GM23248 (cell line): ENCODE measurements around the gene PI4KA. TPM values are rescaled to one million over a fixed set of nuclear protein-coding genes. Genes with fewer than 3 reads are reported as not detected.
"Not testable (repeated sequence)": the region's sequence is repeated elsewhere in the genome, so short reads cannot be mapped to it uniquely, and the experiment has no call there.

Source experiments
- DNase-seq: peaks from one replicate; pipeline ENCODE4 v3.0.0-alpha.2; 2015
- H2AFZ ChIP-seq: fragments of 200-600 bp; sonication (generic); 2 replicates; pipeline ENCODE4 v1.6.1; 2016; ENCODE audit warnings: antibody characterized with exemption
- H3F3A ChIP-seq: fragments of 200-600 bp; sonication (generic); 2 replicates; pipeline ENCODE4 v1.6.1; 2016; ENCODE audit warnings: mild to moderate bottlenecking, antibody characterized with exemption, mixed run types; ENCODE audit not compliant: insufficient read depth
- H3K27ac ChIP-seq: fragments of 200-600 bp; sonication (generic); 2 replicates; pipeline ENCODE4 v1.5.1; 2016; ENCODE audit warnings: mild to moderate bottlenecking
- H3K27me3 ChIP-seq: fragments of 200-600 bp; sonication (generic); replicated peaks from 2 replicates; pipeline ENCODE4 v1.6.1; 2016; ENCODE audit warnings: mild to moderate bottlenecking; ENCODE audit not compliant: insufficient read depth
- H3K36me3 ChIP-seq: fragments of 200-600 bp; sonication (generic); 2 replicates; pipeline ENCODE4 v1.6.1; 2016; ENCODE audit warnings: low read depth, mild to moderate bottlenecking
- H3K4me1 ChIP-seq: fragments of 200-600 bp; sonication (generic); 2 replicates; pipeline ENCODE4 v1.6.1; 2016; ENCODE audit warnings: mild to moderate bottlenecking; ENCODE audit not compliant: insufficient read depth
- H3K4me2 ChIP-seq: fragments of 200-600 bp; sonication (generic); one replicate; pipeline ENCODE4 v1.6.1; 2016; ENCODE audit warnings: mild to moderate bottlenecking; ENCODE audit not compliant: unreplicated experiment
- H3K4me3 ChIP-seq: fragments of 200-600 bp; sonication (generic); 2 replicates; pipeline ENCODE4 v1.5.1; 2016; ENCODE audit warnings: mild to moderate bottlenecking
- H3K79me2 ChIP-seq: fragments of 200-600 bp; sonication (generic); 2 replicates; pipeline ENCODE4 v1.6.1; 2016; ENCODE audit warnings: mild to moderate bottlenecking; ENCODE audit not compliant: insufficient read depth
- H3K9ac ChIP-seq: fragments of 200-600 bp; sonication (generic); 2 replicates; pipeline ENCODE4 v1.6.1; 2016; ENCODE audit warnings: mild to moderate bottlenecking
- H3K9me2 ChIP-seq: fragments of 200-600 bp; sonication (generic); 2 replicates; pipeline ENCODE4 v1.6.1; 2016; ENCODE audit warnings: mixed run types, mild to moderate bottlenecking, moderate library complexity; ENCODE audit not compliant: insufficient read depth
- H3K9me3 ChIP-seq: fragments of 200-600 bp; sonication (generic); one replicate; pipeline ENCODE4 v1.6.1; 2017; ENCODE audit warnings: low read depth
- H4K20me1 ChIP-seq: fragments of 200-600 bp; sonication (generic); 2 replicates; pipeline ENCODE4 v1.6.0; 2016; ENCODE audit not compliant: insufficient read depth
- EZH2 ChIP-seq: fragments of 200-600 bp; sonication (generic); IDR thresholded peaks from 2 replicates; pipeline ENCODE4 v1.6.1; 2018; ENCODE audit warnings: antibody characterized with exemption, mild to moderate bottlenecking; ENCODE audit not compliant: insufficient read depth, poor library complexity, severe bottlenecking
- EZH2phosphoT487 ChIP-seq: fragments of 200-600 bp; sonication (generic); IDR thresholded peaks from 2 replicates; pipeline ENCODE4 v1.6.1; 2018; ENCODE audit warnings: antibody characterized with exemption, moderate library complexity, mild to moderate bottlenecking, low read depth; ENCODE audit not compliant: insufficient read depth
- WGBS, 2 experiments: methylation state at CpG; one replicate each; pipeline ENCODE4 v1.1.6; 2015 to 2017; ENCODE audit warnings: low lambda C conversion rate in 2 of 2, low coverage in 1 of 2; ENCODE audit errors: missing lambda C conversion rate in 2 of 2; 5-methylcytosine and 5-hydroxymethylcytosine counted together
- in situ Hi-C: fragments of 300-500 bp; cut with MboI; formaldehyde crosslinking; loops from 2 replicates; pipeline ENCODE4 v1.15.0; 2020
- polyA plus RNA-seq: library from polyadenylated mRNA; unstranded; fragments of >200 nt; fragmentation: Nextera tagmentation; extraction: Ambion mirVana; gene quantifications from 2 replicates; pipeline ENCODE4 v1.2.1, GENCODE V29; 2016
- total RNA-seq: library from RNA; depleted of rRNA; stranded (reverse); fragments of >200 nt; shearing (Covaris generic); gene quantifications from 2 replicates; pipeline ENCODE4 v1.2.3, GENCODE V29; 2014

Gene PI4KA
- total and polyA plus RNA-seq, 2 experiments from 2014 or later: 31.1 to 34.5 TPM

DNA sequence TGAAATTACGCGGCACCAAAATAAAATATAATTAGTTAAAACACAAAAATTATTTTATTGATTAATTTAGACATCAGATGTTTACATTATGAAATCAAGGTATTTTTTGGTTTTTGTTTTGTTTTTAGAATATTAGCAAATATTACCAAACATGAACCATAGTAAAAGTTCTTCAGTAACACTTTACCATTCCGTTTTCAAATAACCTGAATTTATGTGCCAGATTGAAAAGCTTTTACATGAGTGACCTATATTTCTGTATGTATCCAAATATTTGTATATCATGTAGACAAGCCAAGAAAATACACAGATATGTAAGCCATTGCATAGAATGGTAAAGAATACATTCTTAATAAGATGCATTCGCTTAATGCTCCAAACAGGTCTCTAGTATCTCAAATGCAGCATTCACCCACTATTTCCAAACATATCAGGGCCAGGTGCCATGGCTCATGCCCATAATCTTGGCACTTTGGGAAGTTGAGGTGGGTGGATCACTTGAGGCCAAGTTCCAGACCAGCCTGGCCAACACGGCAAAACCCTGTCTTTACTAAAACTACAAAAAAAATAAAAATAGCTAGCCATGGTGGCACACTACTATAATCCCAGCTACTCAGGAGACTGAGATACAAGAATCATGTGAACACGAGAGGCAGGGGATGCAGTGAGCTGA, 187.1 kb downstream of the PI4KA start:
- peaks cover 43% of the 10 kb centered on the region for H3K27me3 ChIP-seq

DNA sequence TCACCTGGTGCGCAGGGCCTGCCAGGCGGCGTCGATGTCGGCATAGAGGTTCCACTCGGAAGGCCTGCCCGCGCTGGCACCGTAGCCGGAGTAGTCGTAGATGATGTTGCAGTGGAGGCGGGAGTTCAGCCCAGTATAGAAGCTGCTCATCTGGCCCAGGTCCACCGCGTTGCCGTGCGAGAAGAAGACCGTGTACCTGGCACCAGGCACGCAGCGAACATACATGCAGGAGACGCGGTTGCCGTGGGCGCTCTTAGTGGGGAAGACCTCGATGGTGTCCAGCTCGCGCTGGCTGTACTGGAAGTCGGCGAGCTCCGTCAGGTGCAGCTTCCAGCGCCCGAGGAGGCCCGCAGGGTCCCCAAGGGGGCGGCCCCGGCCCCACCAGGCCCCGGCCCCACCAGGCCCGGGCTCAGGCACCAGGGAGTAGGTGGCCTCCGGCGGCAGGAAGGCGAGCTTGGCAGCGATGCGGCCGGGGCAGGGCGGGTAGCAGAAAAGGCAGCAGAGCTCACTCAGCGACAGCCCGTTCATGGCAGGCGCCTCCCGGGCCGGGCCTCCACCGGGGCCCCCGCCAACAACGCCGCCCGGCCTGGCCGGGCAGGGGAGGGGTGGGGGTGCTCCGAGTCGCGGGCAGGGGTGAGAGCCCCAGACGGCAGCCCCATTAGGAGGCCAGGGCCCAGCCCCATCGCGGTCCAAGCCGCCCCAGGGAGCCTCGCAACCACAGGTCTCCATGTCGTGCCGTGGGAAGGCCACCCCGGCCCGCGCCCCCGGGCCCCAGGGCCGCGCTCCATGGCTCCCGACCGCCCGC, 188.0 kb downstream of the PI4KA start:
- H3K9me3 ChIP-seq, in situ Hi-C loops, H3K9me2 ChIP-seq, H4K20me1 ChIP-seq, H2AFZ ChIP-seq, H3K4me3 ChIP-seq, H3K27ac ChIP-seq, H3K9ac ChIP-seq, H3K79me2 ChIP-seq, H3F3A ChIP-seq, H3K4me1 ChIP-seq, H3K36me3 ChIP-seq: not testable (repeated sequence)
- DNase-seq: peak; percentile 10
- H3K4me2 ChIP-seq: peak overlapping the region; percentile 28
- peaks cover 43% of the 10 kb centered on the region for H3K27me3 ChIP-seq
- 39 to 78% methylated on average over 27 to 62 of the region's 73 CpGs for WGBS, 2 experiments

More for the DNA sequence above, 187.1 kb downstream of the PI4KA start:
- Histone ChIP-seq H3K9ac (no peak overlapping the region), H3K9me3 (no peaks in the 10 kb centered on the region), H3K4me1 (no peaks in the 10 kb centered on the region), H2AFZ (no peak overlapping the region; the same call in 1 of the 2 replicates), H3K79me2 (no peaks in the 10 kb centered on the region), H4K20me1 (no peaks in the 10 kb centered on the region), H3K4me2 (peak overlapping the region; percentile 28), H3F3A (no peaks in the 10 kb centered on the region), H3K36me3 (no peaks in the 10 kb centered on the region), H3K4me3 (no peak overlapping the region), H3K9me2 (no peaks in the 10 kb centered on the region), H3K27ac (no peak overlapping the region)
- 89% methylated on average over 6 of the region's 6 CpGs for WGBS, 2 experiments
- in situ Hi-C loops: no loop called here
- DNase-seq: no peak
- no peak for TF ChIP-seq EZH2phosphoT487
- peak; percentile 66 for TF ChIP-seq EZH2

- H3K9me2 ChIP-seq, H3K4me3 ChIP-seq, H3K9ac ChIP-seq, H3K9me3 ChIP-seq, H4K20me1 ChIP-seq, in situ Hi-C loops, H3K36me3 ChIP-seq, H3F3A ChIP-seq, H3K79me2 ChIP-seq, H3K4me1 ChIP-seq, H3K4me2 ChIP-seq, H2AFZ ChIP-seq, DNase-seq, H3K27ac ChIP-seq: not testable (repeated sequence)
- WGBS, 2 experiments: 80 to 81% methylated on average over 9 to 11 of the region's 13 CpGs
- peaks cover 36% of the 10 kb centered on the region for H3K27me3 ChIP-seq
Observed at GRCh38 chr22:20669884-20670283, 188.7 kb downstream of the PI4KA start.

GRCh38 chr22:20669471-20669870, 189.1 kb downstream of the PI4KA start:
- H3K27me3 ChIP-seq: peaks cover 33% of the 10 kb centered on the region
- H3K9ac ChIP-seq, H3K36me3 ChIP-seq, H3K4me1 ChIP-seq, DNase-seq, H2AFZ ChIP-seq, H3K4me2 ChIP-seq, H4K20me1 ChIP-seq, H3K79me2 ChIP-seq, H3K9me2 ChIP-seq, H3K9me3 ChIP-seq, H3K4me3 ChIP-seq, H3F3A ChIP-seq, H3K27ac ChIP-seq, in situ Hi-C loops: not testable (repeated sequence)
- 76 to 80% methylated on average over 12 to 15 of the region's 15 CpGs for WGBS, 2 experiments

- H3K4me2 ChIP-seq, H3K9me2 ChIP-seq, H4K20me1 ChIP-seq, H3K4me3 ChIP-seq, H3K27ac ChIP-seq, H3K4me1 ChIP-seq, H3K36me3 ChIP-seq, H3K9me3 ChIP-seq, H3K9ac ChIP-seq, DNase-seq, H2AFZ ChIP-seq, H3K79me2 ChIP-seq, H3F3A ChIP-seq, in situ Hi-C loops: not testable (repeated sequence)
- 76 to 83% methylated on average over 8 to 13 of the region's 13 CpGs for WGBS, 2 experiments
- peaks cover 26% of the 10 kb centered on the region for H3K27me3 ChIP-seq
Observed at GRCh38 chr22:20668769-20669168, 189.8 kb downstream of the PI4KA start.

GRCh38 chr22:20668226-20668625, 190.4 kb downstream of the PI4KA start:
- H3K4me3 ChIP-seq, H3K36me3 ChIP-seq, H3K27ac ChIP-seq, H3K79me2 ChIP-seq, in situ Hi-C loops, H3K9me2 ChIP-seq, H2AFZ ChIP-seq, H3F3A ChIP-seq, H3K4me1 ChIP-seq, H3K9ac ChIP-seq, H3K9me3 ChIP-seq, H3K4me2 ChIP-seq, H4K20me1 ChIP-seq, DNase-seq: not testable (repeated sequence)
- WGBS, 2 experiments: 85% methylated on average over 4 to 17 of the region's 27 CpGs
- H3K27me3 ChIP-seq: peaks cover 20% of the 10 kb centered on the region

DNA sequence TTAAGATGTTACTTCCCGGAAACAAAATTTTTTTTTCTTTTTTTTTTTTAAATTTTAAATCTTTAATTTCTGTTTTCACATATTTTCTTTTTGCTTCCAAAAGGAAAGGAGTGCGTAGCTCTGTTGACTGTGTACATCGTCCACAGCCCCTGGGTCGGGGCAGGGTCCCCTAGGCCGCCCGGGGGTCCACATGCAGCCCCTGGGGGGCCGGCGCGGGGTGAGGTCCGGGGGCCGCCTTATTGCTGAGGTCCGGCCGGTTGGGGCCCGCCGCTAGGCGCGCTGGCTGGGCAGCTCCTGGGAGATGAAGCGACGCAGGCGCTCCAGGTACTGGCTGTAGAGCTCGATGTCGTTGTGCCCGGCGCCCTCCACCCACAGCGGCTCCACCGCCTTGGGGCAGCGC, 191.1 kb downstream of the PI4KA start:
- H3K4me3 ChIP-seq, H3K4me2 ChIP-seq, in situ Hi-C loops, H3K9me3 ChIP-seq, H3K9me2 ChIP-seq, H3K9ac ChIP-seq, H4K20me1 ChIP-seq, H3K4me1 ChIP-seq, H3K27ac ChIP-seq, DNase-seq, H2AFZ ChIP-seq, H3K79me2 ChIP-seq, H3K36me3 ChIP-seq, H3F3A ChIP-seq: not testable (repeated sequence)
- H3K27me3 ChIP-seq: peaks cover 17% of the 10 kb centered on the region
- WGBS, 2 experiments: 94 to 100% methylated on average over 2 to 17 of the region's 27 CpGs
